IPS-18c (cell line): ENCODE data around the gene MAGI2.

Experiments used
- H3K4me3 ChIP-seq: 2 replicates; pipeline ENCODE4 v1.7.0; 2013; ENCODE audit warnings: low read depth, mild to moderate bottlenecking, low read length, moderate library complexity; ENCODE audit not compliant: insufficient read depth
- H3K9me3 ChIP-seq: one replicate; pipeline ENCODE4 v1.6.1; 2013; ENCODE audit warnings: mild to moderate bottlenecking, low read length, moderate library complexity; ENCODE audit not compliant: control insufficient read depth, insufficient read depth

The MAGI2 gene

GRCh38 chr7:78129865-78130264, 1323.6 kb downstream of the MAGI2 start:
- H3K4me3 ChIP-seq = no peak overlapping the region
- no peaks in the 10 kb centered on the region for H3K9me3 ChIP-seq

GRCh38 chr7:78127009-78127408, 1326.5 kb downstream of the MAGI2 start:
- Histone ChIP-seq H3K9me3 (no peaks in the 10 kb centered on the region), H3K4me3 (no peak overlapping the region)

GRCh38 chr7:78125884-78126283, 1327.6 kb downstream of the MAGI2 start:
- Histone ChIP-seq H3K9me3 (no peaks in the 10 kb centered on the region), H3K4me3 (no peak overlapping the region)

- no peak overlapping the region for H3K4me3 ChIP-seq
- no peaks in the 10 kb centered on the region for H3K9me3 ChIP-seq
These were observed 1329.3 kb downstream of the MAGI2 start for GRCh38 chr7:78124216-78124615.

GRCh38 chr7:78121888-78122287, 1331.6 kb downstream of the MAGI2 start:
- Histone ChIP-seq H3K4me3 (no peak overlapping the region), H3K9me3 (no peaks in the 10 kb centered on the region)

GRCh38 chr7:78118470-78118869, 1335.0 kb downstream of the MAGI2 start:
- no peak overlapping the region for H3K4me3 ChIP-seq
- H3K9me3 ChIP-seq = no peaks in the 10 kb centered on the region

DNA sequence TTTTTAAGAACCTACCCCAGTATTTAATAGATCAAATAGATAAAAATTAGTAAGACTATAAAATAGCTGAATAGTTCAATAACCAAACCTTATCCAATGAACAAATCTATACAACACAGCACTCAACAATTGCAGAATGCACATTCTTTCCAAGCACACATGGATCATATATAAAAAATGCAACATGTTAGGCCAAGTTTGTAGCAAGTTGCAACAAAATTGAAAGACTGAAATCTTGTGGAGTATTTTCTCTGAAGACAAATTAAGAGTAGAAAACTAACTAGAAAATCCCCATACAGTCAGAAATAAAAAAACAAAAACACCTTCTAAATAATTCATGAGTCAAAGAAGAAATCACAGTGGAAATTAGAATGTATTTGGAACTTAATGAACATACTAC, 1337.6 kb downstream of the MAGI2 start:
- H3K9me3 ChIP-seq = no peaks in the 10 kb centered on the region
- no peak overlapping the region for H3K4me3 ChIP-seq

DNA sequence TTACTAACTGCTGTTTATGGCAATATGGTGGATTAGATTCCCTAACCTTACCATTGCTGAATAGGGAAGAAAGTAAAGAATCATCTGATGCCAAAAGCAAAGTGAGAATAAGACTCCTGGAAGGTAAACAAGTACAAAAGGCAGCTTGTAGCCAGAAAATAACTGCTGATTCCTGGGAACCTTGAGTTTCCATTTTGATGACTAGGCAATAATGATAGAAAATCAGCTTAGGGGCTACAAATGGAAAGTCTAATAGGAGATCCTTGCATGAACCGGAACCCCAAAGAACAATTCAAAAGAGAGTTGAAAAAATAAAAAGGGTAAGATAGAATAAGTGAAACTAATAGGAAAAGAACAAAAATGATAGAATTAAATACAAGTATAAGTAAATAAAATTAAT, 1338.5 kb downstream of the MAGI2 start:
- H3K9me3 ChIP-seq = no peaks in the 10 kb centered on the region
- H3K4me3 ChIP-seq = no peak overlapping the region

DNA sequence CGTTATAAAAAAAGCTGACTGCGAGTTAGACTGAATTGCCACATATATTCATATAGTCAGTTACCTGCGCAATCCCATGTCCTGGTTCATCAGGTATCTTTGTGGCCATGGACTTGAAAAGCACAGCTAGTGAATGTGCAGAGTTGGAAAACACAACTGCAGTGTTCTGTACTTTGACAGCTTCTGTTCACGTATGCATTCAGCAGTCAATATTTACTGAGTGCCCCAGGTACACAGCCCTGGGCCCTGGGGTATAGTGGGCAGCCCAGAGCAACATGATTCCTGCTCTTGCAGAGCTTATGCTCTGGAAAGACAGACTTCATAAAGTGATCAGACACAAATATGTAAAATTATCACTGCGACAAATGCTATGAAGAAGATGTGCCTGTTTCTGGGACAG, 1341.0 kb downstream of the MAGI2 start:
- Histone ChIP-seq H3K4me3 (no peak overlapping the region), H3K9me3 (no peaks in the 10 kb centered on the region)

DNA sequence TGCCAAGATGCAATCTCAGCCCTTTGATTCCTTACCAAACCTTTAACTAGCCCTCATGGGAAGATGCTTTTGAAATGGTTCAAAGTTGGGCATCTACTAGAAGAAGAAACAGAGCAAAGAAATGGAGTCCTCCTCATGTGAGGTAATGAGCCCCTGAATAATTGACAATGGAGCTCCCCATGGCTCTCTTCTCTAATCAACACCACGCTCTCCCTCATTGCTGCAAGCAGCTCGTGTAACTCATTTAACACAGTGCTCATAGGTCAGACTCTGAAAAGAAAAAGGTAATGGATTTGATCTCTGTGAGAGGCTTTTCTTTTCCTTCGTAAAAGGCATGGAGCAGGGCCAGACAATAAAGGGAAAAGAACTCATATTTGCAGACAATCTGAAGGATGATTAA, 1342.1 kb downstream of the MAGI2 start:
- Histone ChIP-seq H3K4me3 (no peak overlapping the region), H3K9me3 (no peaks in the 10 kb centered on the region)

DNA sequence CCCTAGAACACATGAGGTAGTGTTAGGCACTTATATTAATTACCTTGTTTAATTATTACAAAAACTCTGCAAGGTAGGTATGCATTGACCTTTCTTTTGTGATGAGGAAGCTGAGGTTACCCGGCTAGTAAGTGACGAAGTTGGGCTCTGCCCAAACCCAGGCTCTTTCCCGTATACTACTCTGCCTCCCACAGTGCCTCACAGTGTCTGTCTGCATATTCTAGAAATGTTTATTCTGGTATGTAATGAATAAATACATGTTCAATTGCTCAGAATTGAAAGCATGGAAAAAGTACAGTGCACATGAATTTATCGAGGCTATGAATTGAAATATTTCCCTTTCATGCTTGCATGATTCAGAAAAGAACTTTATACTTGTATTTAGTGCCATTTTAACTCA, 1350.0 kb downstream of the MAGI2 start:
- Histone ChIP-seq H3K9me3 (no peaks in the 10 kb centered on the region), H3K4me3 (no peak overlapping the region)

DNA sequence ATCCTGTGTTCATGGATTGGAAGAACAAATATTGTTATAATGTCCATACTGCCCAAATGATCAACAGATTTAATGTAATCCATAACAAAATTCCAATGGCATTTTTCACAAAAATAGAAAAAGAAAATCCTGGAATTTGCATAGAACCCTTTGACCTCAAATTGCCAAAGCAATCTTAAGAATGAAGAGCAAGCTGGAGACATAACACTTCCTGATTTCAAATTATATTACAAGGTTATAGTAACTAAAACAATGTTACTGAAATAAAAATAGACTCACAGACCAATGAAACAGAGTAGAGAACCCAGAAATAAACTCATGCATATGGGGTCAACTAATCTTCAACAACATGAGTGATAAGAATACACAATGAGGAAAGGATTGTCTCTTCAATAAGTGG, 1352.4 kb downstream of the MAGI2 start:
- no peaks in the 10 kb centered on the region for H3K9me3 ChIP-seq
- H3K4me3 ChIP-seq = no peak overlapping the region

DNA sequence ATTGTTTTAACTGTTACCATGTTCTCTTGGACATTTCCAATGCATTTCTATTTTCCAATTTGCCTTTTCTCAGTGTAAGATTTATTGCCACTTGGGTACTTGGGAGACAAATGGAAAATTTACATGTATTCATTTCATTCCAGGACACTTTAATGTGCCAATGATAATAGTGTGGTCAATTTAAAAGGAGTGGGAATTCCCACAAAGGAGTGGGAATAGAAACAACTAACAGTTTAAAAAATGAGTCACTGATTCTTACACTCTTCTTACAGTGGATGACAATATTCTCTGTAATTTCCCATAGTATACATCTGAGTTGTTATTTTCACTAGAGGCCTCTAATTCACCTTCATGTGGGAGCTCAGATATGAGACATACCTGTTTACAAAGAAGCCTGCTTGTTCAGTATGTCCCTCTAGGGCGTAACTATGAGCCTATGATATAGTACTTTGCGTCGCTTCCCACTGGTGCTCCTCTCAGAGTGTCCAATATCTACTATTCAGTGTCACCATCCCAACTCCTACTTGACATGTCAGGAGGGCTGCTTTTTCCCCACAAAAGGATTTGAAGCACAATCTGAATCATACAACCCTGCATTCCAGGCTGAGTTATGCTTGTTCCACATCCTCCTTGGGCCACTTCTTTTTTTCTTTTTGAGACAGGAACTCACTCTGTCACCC, 1353.6 kb downstream of the MAGI2 start:
- no peaks in the 10 kb centered on the region for H3K9me3 ChIP-seq
- H3K4me3 ChIP-seq = no peak overlapping the region

- no peak overlapping the region for H3K4me3 ChIP-seq
- no peaks in the 10 kb centered on the region for H3K9me3 ChIP-seq
These were observed 1357.9 kb downstream of the MAGI2 start for GRCh38 chr7:78095549-78095948.

DNA sequence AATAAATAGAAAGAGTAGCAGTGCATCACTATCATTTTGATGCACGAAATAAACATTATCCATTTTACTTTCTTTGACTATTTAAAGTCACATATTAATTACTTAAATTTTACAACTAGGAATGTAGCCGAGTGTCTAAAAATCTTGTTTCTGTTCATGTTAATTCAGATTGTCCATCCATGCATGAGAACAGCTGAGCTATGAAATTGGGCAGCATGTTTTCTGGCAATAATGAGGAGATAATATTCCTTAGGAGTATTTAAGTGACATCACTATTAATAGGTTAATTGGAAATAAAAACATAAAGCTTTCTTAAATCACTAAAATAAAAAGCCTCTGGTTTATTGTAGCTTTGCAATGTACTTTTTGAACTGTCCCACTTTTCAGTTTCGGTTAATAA, 1361.1 kb downstream of the MAGI2 start:
- H3K4me3 ChIP-seq = no peak overlapping the region
- no peaks in the 10 kb centered on the region for H3K9me3 ChIP-seq

GRCh38 chr7:78090616-78091015, 1362.9 kb downstream of the MAGI2 start:
- no peaks in the 10 kb centered on the region for H3K9me3 ChIP-seq

DNA sequence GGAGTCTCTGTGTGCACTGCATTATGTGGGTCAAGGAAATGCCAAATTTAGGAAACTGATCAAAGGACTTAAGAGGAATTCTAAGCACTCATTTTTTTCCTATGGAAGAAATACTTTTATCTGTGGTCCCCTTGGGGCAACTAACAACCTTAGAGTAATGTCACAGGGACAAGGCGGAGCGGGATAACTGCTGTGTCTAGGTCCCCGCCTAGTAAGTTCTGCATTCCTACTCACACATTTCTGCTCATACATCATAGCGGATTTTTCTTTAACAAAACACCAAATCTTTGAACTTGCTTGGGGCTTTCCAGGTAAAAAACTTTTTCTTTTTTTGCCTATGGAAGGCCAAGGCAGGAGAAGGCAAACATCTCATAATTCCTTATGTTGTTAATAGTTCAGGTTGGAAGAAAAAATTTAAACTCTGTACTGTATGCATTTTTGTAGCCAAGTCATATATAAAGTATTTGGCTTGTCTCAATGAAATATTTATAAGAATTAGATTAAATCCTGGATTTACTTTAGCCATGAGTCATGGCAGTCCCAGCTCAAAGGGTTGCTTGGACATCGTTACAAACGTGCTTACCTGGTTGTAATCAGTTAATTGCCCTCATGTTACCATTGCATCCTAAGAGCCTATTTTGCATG, 1369.9 kb downstream of the MAGI2 start:
- no peaks in the 10 kb centered on the region for H3K9me3 ChIP-seq
- H3K4me3 ChIP-seq = no peak overlapping the region

More at GRCh38 chr7:78090616-78091015, 1362.9 kb downstream of the MAGI2 start:
- no peak overlapping the region for H3K4me3 ChIP-seq

- H3K4me3 ChIP-seq = no peak overlapping the region
- H3K9me3 ChIP-seq = no peaks in the 10 kb centered on the region
These were observed 1370.9 kb downstream of the MAGI2 start for GRCh38 chr7:78082556-78082955.

- Histone ChIP-seq H3K4me3 (no peak overlapping the region), H3K9me3 (no peaks in the 10 kb centered on the region)
These were observed 1371.6 kb downstream of the MAGI2 start for GRCh38 chr7:78081888-78082287.
